Globus pallidus (tissue), 1 donor: ENCODE data around the gene SIRT6.
"Not testable (repeated sequence)": the region's sequence is repeated elsewhere in the genome, so short reads cannot be mapped to it uniquely, and the experiment has no call there.

Source experiments
- DNase-seq: peaks from one replicate; pipeline ENCODE4 v3.0.0-alpha.2; 2015; ENCODE audit warnings: low spot score

SIRT6 gene

GRCh38 chr19:4182084-4182810 lies at the start of gene SIRT6, which contains the start of gene ANKRD24:
SIRT6 (minus strand) TSS chr19:4182563; CDS start chr19:4182539, 24 bp downstream.
ANKRD24 (plus strand) TSS chr19:4182689; CDS start chr19:4186426, 3,737 bp downstream.
- peak; percentile 93 for DNase-seq

GRCh38 chr19:4232139-4232538 lies 49.8 kb upstream of the SIRT6 start:
- DNase-seq = not testable (repeated sequence)

GRCh38 chr19:4231521-4231920 lies 49.2 kb upstream of the SIRT6 start:
- not testable (repeated sequence) for DNase-seq

- not testable (repeated sequence) for DNase-seq
Observed at GRCh38 chr19:4230237-4230636, 47.9 kb upstream of the SIRT6 start.

GRCh38 chr19:4229179-4229931 lies 47.0 kb upstream of the SIRT6 start, which contains the start of gene EBI3:
EBI3 (plus strand) TSS chr19:4229523; CDS start chr19:4229551, 28 bp downstream.
- DNase-seq = no peak

GRCh38 chr19:4228765-4229178 lies 46.4 kb upstream of the SIRT6 start:
- DNase-seq = no peak

GRCh38 chr19:4227771-4228170 lies 45.4 kb upstream of the SIRT6 start:
- DNase-seq = no peak

GRCh38 chr19:4225885-4226284 lies 43.5 kb upstream of the SIRT6 start:
- no peak for DNase-seq

- no peak for DNase-seq
Observed at GRCh38 chr19:4224470-4224869, 42.1 kb upstream of the SIRT6 start.

GRCh38 chr19:4220188-4220587 lies 37.8 kb upstream of the SIRT6 start:
- DNase-seq = no peak

- DNase-seq = not testable (repeated sequence)
Observed at GRCh38 chr19:4218523-4218922, 36.2 kb upstream of the SIRT6 start.

GRCh38 chr19:4217429-4218264 lies 35.3 kb upstream of the SIRT6 start:
- no peak for DNase-seq

GRCh38 chr19:4216846-4217245 lies 34.5 kb upstream of the SIRT6 start:
- no peak for DNase-seq

GRCh38 chr19:4215807-4216206 lies 33.4 kb upstream of the SIRT6 start:
- no peak for DNase-seq

- DNase-seq = no peak
Observed at GRCh38 chr19:4213116-4213515, 30.8 kb upstream of the SIRT6 start.

- DNase-seq = no peak
Observed at GRCh38 chr19:4210166-4210731, 27.9 kb upstream of the SIRT6 start.

- no peak for DNase-seq
Observed at GRCh38 chr19:4208385-4209094, 26.2 kb upstream of the SIRT6 start.

GRCh38 chr19:4206818-4207484 lies 24.6 kb upstream of the SIRT6 start:
- DNase-seq = no peak

- no peak for DNase-seq
Observed at GRCh38 chr19:4201798-4202197, 19.4 kb upstream of the SIRT6 start.

- no peak for DNase-seq
Observed at GRCh38 chr19:4200940-4201542, 18.7 kb upstream of the SIRT6 start.
